Measurements from ENCODE around the gene MYO9B.

MYO9B gene

DNA sequence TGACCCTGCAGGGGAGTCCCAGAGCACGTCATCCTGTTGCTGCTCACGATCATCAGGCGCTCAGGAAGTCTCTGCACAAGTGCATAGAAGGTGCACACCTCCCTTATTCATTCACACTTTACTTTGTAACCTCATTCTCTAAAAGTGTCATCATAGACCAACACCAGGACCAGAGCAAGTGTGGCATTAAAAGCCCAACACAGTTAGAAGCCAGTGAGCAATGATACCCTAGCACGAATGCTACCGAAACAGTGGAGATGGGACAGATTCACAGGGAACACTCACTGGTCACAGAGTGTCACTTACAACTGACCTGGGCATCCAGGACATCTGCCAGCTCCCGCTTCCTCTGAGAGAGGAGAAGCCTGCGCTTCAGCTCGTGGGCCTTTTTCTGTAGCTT, 17.3 kb upstream of the MYO9B start:
- no peak overlapping the region for H3K4me3 ChIP-seq (ENCODE audit: control insufficient read depth, low read depth, low read length)
- TF ChIP-seq, protein P1, sequence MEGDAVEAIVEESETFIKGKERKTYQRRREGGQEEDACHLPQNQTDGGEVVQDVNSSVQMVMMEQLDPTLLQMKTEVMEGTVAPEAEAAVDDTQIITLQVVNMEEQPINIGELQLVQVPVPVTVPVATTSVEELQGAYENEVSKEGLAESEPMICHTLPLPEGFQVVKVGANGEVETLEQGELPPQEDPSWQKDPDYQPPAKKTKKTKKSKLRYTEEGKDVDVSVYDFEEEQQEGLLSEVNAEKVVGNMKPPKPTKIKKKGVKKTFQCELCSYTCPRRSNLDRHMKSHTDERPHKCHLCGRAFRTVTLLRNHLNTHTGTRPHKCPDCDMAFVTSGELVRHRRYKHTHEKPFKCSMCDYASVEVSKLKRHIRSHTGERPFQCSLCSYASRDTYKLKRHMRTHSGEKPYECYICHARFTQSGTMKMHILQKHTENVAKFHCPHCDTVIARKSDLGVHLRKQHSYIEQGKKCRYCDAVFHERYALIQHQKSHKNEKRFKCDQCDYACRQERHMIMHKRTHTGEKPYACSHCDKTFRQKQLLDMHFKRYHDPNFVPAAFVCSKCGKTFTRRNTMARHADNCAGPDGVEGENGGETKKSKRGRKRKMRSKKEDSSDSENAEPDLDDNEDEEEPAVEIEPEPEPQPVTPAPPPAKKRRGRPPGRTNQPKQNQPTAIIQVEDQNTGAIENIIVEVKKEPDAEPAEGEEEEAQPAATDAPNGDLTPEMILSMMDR (conservative IDR thresholded peaks at IDR 0.05; ENCODE audit: control insufficient read depth, insufficient read depth, low read depth, low read length): no peak
- DNase-seq (ENCODE audit: low read depth): peak; percentile 57

DNA sequence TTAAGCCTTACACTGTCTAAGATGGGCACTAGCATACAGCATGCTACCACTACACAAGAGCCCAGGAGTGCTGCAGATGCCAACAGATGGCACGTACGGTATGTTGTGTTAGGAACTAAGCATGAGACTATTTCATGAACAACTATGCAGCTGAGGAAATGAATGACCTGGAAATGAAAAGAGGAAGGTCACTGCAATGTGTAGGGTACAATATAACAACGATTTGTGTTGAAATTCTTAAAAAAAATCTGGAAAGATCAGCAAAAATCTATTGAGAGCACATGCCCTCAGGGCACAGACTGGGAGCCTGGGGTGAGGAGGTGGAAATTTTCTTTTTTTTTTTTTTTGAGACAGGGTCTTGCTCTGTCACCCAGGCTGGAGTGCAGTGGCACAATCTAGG, 14.8 kb upstream of the MYO9B start:
- TF ChIP-seq, protein P1 (conservative IDR thresholded peaks at IDR 0.05; ENCODE audit: control insufficient read depth, insufficient read depth, low read depth, low read length): no peak
- H3K4me3 ChIP-seq (ENCODE audit: control insufficient read depth, low read depth, low read length): no peak overlapping the region
- no peak for DNase-seq (ENCODE audit: low read depth)

DNA sequence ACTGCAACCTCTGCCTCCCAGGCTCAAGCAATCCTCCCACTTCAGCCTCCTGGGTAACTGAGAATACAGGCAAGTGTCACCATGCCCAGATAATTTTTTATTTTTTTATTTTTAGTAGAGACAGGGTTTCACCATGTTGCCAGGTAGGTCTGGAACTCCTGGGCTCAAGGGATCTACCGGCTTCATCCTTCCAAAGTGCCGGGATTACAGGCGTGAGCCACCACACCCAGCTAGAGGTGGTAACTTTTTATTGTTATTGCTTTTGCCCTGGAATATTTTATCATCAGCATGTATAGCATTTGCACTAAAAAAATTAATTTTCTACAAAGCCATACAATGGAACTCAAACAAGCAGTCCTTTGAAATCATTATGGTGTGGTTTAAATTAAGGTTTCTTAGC, 14.4 kb upstream of the MYO9B start:
- no peak for DNase-seq (ENCODE audit: low read depth)
- TF ChIP-seq, protein P1 (conservative IDR thresholded peaks at IDR 0.05; ENCODE audit: control insufficient read depth, insufficient read depth, low read depth, low read length): no peak
- H3K4me3 ChIP-seq (ENCODE audit: control insufficient read depth, low read depth, low read length): no peak overlapping the region

DNA sequence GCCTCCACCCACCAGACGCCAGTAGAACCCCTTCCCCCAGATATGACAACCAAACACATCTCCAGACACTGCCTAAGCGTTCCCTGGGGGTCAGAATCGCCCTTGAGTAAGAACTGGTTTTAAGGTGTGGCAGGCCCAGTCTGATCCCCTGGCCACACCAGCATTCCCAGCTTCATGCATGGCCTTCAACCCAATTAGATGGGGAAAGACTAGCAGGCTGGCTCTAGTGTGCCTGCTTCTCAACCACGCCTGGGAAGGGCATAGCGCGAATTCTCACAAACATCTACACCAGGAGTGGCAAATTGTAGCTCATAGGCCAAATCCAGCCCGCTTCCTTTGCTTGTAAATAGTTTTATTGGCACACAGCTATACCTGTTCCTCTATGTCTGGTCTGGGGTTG, 13.9 kb upstream of the MYO9B start:
- DNase-seq (ENCODE audit: low read depth): no peak
- no peak overlapping the region for H3K4me3 ChIP-seq (ENCODE audit: control insufficient read depth, low read depth, low read length)
- TF ChIP-seq, protein P1 (conservative IDR thresholded peaks at IDR 0.05; ENCODE audit: control insufficient read depth, insufficient read depth, low read depth, low read length): no peak

DNA sequence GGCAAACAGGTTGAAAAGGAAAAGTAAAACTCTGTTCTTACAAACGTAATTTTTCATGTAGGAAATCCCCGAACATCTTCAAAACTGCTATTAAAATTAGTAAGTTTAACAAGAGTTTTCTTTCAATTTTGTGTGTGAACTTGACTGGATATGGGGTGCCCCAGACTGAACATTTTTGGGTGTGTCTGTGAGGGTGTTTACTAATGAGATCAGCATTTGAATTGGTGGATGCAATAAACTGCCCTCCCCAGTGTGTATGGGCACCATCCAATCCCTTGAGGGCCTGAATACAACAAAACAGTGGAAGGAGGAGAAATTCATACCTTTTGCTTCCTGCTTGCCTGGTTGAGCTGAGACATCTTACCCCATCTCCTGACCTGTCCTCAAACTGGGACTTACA, 12.1 kb upstream of the MYO9B start:
- DNase-seq (ENCODE audit: low read depth): no peak
- TF ChIP-seq, protein P1 (conservative IDR thresholded peaks at IDR 0.05; ENCODE audit: control insufficient read depth, insufficient read depth, low read depth, low read length): no peak
- no peak overlapping the region for H3K4me3 ChIP-seq (ENCODE audit: control insufficient read depth, low read depth, low read length)

DNA sequence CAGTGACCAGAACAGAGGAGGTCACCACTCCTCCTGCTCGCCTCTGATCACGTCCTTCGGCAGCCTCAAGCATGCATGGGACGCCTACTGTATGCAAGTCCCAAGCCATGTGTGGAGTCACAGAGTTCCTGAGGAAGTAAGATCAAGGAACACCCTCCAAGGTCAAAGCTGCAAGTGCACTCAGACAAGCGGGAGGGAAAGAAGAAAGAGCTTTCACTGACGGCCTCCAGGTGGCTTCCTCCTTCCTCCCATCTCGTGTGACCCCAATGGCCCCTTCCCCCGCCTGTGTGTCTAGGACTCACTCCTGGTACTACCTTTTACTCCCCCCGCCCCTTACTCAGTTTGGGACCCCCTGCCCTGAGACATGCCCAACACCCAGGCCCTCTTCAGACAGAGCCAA, 6.4 kb upstream of the MYO9B start:
- TF ChIP-seq, protein P1 (conservative IDR thresholded peaks at IDR 0.05; ENCODE audit: control insufficient read depth, insufficient read depth, low read depth, low read length): no peak
- no peak for DNase-seq (ENCODE audit: low read depth)
- no peak overlapping the region for H3K4me3 ChIP-seq (ENCODE audit: control insufficient read depth, low read depth, low read length)

DNA sequence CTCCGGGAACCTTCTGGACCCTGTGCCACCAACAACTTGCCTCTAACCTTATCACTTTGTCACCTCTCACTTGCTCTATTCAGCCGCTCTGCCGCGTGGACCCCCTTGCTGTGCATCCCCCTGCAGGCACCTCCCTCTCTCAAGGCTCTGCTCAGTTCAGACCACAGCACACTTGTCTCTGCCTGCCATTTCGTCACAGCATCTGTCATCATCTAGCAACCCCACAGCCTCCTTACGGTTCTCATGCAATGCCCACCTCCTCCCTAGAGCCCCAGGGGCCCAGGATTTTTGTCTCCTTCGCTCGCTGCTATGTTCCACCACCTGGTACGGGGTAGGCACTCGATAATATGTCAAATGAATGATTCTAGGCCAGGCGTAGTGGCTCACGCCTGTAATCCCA, 5.2 kb upstream of the MYO9B start:
- TF ChIP-seq, protein P1 (conservative IDR thresholded peaks at IDR 0.05; ENCODE audit: control insufficient read depth, insufficient read depth, low read depth, low read length): no peak
- no peak overlapping the region for H3K4me3 ChIP-seq (ENCODE audit: control insufficient read depth, low read depth, low read length)

More for the DNA sequence above, 5.2 kb upstream of the MYO9B start:
- DNase-seq (ENCODE audit: low read depth): no peak
